ENCODE data around the gene TIPRL. TPM values are rescaled to one million over a fixed set of nuclear protein-coding genes. Genes with fewer than 3 reads are reported as not detected.

TIPRL gene
- 13.8 and 15.6 TPM in 2 replicates for total RNA-seq

GRCh38 chr1:168178638-168179437, at the start of gene TIPRL:
TIPRL (plus strand) TSS chr1:168178962; CDS start chr1:168179078, 116 bp downstream.

GRCh38 chr1:168136709-168137514, 41.9 kb upstream of the TIPRL start, which contains the start of gene GPR161:
GPR161 (minus strand) TSS chr1:168136930; CDS start chr1:168104850, 32,080 bp downstream.

GRCh38 chr1:168225476-168226190, 46.9 kb downstream of the TIPRL start, which contains the start of gene SFT2D2:
SFT2D2 (plus strand) TSS chr1:168226004; CDS start chr1:168226080, 76 bp downstream.

Other genes starting within 250 kb of the TIPRL start
- 25.3 and 34.2 TPM in 2 replicates for gene DCAF6, start 242.3 kb upstream of the TIPRL start, total RNA-seq
- gene MPC2, start 241.9 kb upstream of the TIPRL start, total RNA-seq = 21.5 and 28.6 TPM in 2 replicates
- gene GPR161, start 42.0 kb upstream of the TIPRL start, total RNA-seq = 15.6 and 17.1 TPM in 2 replicates
- 35.2 and 42.0 TPM in 2 replicates for gene SFT2D2, start 47.0 kb downstream of the TIPRL start, total RNA-seq
- gene TBX19, start 101.9 kb downstream of the TIPRL start, total RNA-seq = 0.76 and 0.98 TPM in 2 replicates